ENCODE data around the gene CLTA. TPM values are rescaled to one million over a fixed set of nuclear protein-coding genes. Genes with fewer than 3 reads are reported as not detected.
A peak's percentile ranks its signal among the peaks of the same experiment; 100 is the strongest.

Gene CLTA
- total and polyA plus RNA-seq, 2 donors (not counting 1 experiment from before 2014, with no cell fraction given): 32.3 to 71.0 TPM

DNA sequence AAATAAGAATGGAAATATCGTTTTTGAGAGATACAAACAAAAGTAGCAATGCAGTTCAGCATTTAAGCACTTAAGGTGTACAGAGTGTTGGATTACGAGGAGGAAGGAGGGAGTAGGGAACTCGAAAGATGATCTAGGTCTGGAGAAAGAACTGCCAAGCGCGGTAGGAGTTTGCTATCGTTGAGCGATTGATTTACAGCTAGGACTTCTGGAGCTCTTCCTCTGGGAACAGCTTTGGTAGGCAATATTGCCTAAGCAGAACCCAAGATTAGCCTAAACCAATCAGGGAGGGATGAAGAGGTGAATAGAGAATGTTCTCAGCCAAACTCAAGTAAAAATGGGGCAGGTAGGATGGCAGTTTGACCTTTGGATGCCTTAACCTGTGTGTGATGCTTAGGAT lies 965 bp downstream of the CLTA start:
- WGBS (ENCODE audit: insufficient coverage): 5% methylated on average over 7 of the region's 7 CpGs
- Mint-ChIP-seq H3K9me3 (ENCODE audit: insufficient read depth) (no peaks in the 10 kb centered on the region), H3K4me1 (peaks cover 55% of the 10 kb centered on the region), H3K27ac (peak overlapping the region; percentile 86), H3K4me3 (peak overlapping the region; percentile 91), H3K27me3 (no peaks in the 10 kb centered on the region)
- Histone ChIP-seq H3K4me1 (ENCODE audit: control insufficient read depth in 2 of 2, insufficient read depth in 2 of 2, low read length in 2 of 2) (peaks cover 32 to 43% of the 10 kb centered on the region in 2 donors), H3K27me3 (replicated peaks in 1 of 4; ENCODE audit: control extremely low read depth in 1 of 4, control insufficient read depth in 3 of 4, insufficient read depth in 4 of 4, low read length in 3 of 4) (no peaks in the 10 kb centered on the region), H3K9ac (ENCODE audit: low read length) (peak overlapping the region; percentile 89), H3K4me3 (ENCODE audit: control extremely low read depth in 1 of 5, extremely low read depth in 1 of 5, insufficient read depth in 1 of 5, low read depth in 2 of 5, low read length in 4 of 5) (peak overlapping the region; percentile 66 to 96 (median 91)), H2AFZ (ENCODE audit: insufficient read depth, low read depth, low read length, poor library complexity, severe bottlenecking) (peak overlapping the region; percentile 83), H4K20me1 (ENCODE audit: control insufficient read depth, insufficient read depth, low read length, poor library complexity, severe bottlenecking) (peaks cover 46% of the 10 kb centered on the region), H3K79me2 (ENCODE audit: control insufficient read depth, insufficient read depth, low read length) (peaks cover 57% of the 10 kb centered on the region), H3K27ac (ENCODE audit: low read length in 2 of 2) (peak overlapping the region in 1 of 2 donors; percentile 93), H3K4me2 (replicated peaks; ENCODE audit: low read depth, low read length, poor library complexity, severe bottlenecking) (peak overlapping the region; percentile 91), H3K36me3 (replicated peaks in 1 of 2; ENCODE audit: control extremely low read depth in 1 of 2, control insufficient read depth in 1 of 2, extremely low read depth in 1 of 2, insufficient read depth in 2 of 2, low read length in 1 of 2) (peaks cover 0 to 12% of the 10 kb centered on the region in 2 experiments), H3K9me3 (ENCODE audit: control extremely low read depth in 1 of 3, control insufficient read depth in 2 of 3, insufficient read depth in 1 of 3, low read length in 2 of 3) (no peaks in the 10 kb centered on the region)
- DNase-seq (no peak), ATAC-seq (ENCODE audit: low read depth) (no peak)
- CTCF ChIA-PET: interaction anchor here (0.6 to 7.1 kb wide), 6 partner anchors 11 to 1112 kb away, joined by 3 to 44 read pairs (median 3); partner anchors contain the start of genes CCIN and FANCG
- intact Hi-C loops (cut with micrococcal nuclease): loop anchor here (2.0 to 5.0 kb wide), 6 partner anchors 55 to 459 kb away; partner anchors contain the start of genes CREB3, GLIPR2, RNF38 and TLN1
- POLR2A ChIA-PET: interaction anchor here (0.6 to 1.6 kb wide), 3 partner anchors 48 to 575 kb away, joined by 3 to 7 read pairs (median 6); partner anchors contain the start of gene GLIPR2
- TF ChIP-seq EZH2 (IDR thresholded peaks at IDR 0.05; ENCODE audit: borderline replicate concordance, insufficient read depth, low read depth, low read length, poor library complexity, severe bottlenecking): no peak
- TF ChIP-seq, protein P1, sequence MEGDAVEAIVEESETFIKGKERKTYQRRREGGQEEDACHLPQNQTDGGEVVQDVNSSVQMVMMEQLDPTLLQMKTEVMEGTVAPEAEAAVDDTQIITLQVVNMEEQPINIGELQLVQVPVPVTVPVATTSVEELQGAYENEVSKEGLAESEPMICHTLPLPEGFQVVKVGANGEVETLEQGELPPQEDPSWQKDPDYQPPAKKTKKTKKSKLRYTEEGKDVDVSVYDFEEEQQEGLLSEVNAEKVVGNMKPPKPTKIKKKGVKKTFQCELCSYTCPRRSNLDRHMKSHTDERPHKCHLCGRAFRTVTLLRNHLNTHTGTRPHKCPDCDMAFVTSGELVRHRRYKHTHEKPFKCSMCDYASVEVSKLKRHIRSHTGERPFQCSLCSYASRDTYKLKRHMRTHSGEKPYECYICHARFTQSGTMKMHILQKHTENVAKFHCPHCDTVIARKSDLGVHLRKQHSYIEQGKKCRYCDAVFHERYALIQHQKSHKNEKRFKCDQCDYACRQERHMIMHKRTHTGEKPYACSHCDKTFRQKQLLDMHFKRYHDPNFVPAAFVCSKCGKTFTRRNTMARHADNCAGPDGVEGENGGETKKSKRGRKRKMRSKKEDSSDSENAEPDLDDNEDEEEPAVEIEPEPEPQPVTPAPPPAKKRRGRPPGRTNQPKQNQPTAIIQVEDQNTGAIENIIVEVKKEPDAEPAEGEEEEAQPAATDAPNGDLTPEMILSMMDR (IDR thresholded peaks at IDR 0.05): no peak

DNA sequence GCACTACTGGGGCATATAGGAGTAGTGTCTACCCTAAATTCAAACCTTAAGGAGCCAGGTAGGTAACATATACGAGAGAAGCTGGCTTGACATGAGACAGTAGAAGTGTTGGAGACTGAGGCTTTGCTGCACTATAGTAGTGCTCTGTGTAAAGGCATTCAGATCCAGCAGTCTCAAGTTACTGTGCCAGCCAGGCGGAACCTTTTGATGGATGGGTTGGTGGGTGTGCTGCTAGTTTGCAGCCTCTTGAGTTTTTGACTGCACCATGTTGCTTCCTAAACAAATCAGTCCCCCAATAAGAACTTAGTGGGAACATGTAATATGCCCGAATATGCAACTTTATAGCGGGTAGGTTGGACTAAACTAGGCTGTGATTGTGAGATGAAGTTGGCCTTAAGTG lies 1.5 kb downstream of the CLTA start:
- peak overlapping the region in 4 of 5 experiments; percentile 90 to 96 (median 92) for H3K4me3 ChIP-seq (ENCODE audit: control extremely low read depth in 1 of 5, extremely low read depth in 1 of 5, insufficient read depth in 1 of 5, low read depth in 2 of 5, low read length in 4 of 5)
- H3K4me3 Mint-ChIP-seq: peak overlapping the region; percentile 91
- H4K20me1 ChIP-seq (ENCODE audit: control insufficient read depth, insufficient read depth, low read length, poor library complexity, severe bottlenecking): peaks cover 51% of the 10 kb centered on the region
- POLR2A ChIA-PET: interaction anchor here (0.6 kb wide), 1 partner anchor 576 kb away, joined by 3 read pairs; no protein-coding TSS in a partner anchor
- no peak overlapping the region for H2AFZ ChIP-seq (ENCODE audit: insufficient read depth, low read depth, low read length, poor library complexity, severe bottlenecking)
- CTCF ChIA-PET: interaction anchor here (0.6 to 7.1 kb wide), 4 partner anchors 24 to 1112 kb away, joined by 3 to 44 read pairs (median 4); partner anchors contain the start of genes CCIN and FANCG
- H3K27ac ChIP-seq (ENCODE audit: low read length in 2 of 2): peak overlapping the region in 1 of 2 donors; percentile 93
- peaks cover 31 to 42% of the 10 kb centered on the region in 2 donors for H3K4me1 ChIP-seq (ENCODE audit: control insufficient read depth in 2 of 2, insufficient read depth in 2 of 2, low read length in 2 of 2)
- H3K27ac Mint-ChIP-seq: no peak overlapping the region
- DNase-seq (no peak), ATAC-seq (ENCODE audit: low read depth) (no peak)
- TF ChIP-seq, protein P1 (IDR thresholded peaks at IDR 0.05): no peak
- no peak for TF ChIP-seq EZH2 (IDR thresholded peaks at IDR 0.05; ENCODE audit: borderline replicate concordance, insufficient read depth, low read depth, low read length, poor library complexity, severe bottlenecking)
- H3K4me1 Mint-ChIP-seq: peaks cover 53% of the 10 kb centered on the region
- no peaks in the 10 kb centered on the region for H3K27me3 ChIP-seq (replicated peaks in 1 of 4; ENCODE audit: control extremely low read depth in 1 of 4, control insufficient read depth in 3 of 4, insufficient read depth in 4 of 4, low read length in 3 of 4)
- intact Hi-C loops (cut with micrococcal nuclease): loop anchor here (5.0 kb wide), 3 partner anchors 280 to 460 kb away; partner anchors contain the start of genes CREB3 and TLN1
- H3K36me3 ChIP-seq (replicated peaks in 1 of 2; ENCODE audit: control extremely low read depth in 1 of 2, control insufficient read depth in 1 of 2, extremely low read depth in 1 of 2, insufficient read depth in 2 of 2, low read length in 1 of 2): peaks cover 0 to 17% of the 10 kb centered on the region in 2 experiments
- WGBS (ENCODE audit: insufficient coverage): 81% methylated on average over 3 of the region's 4 CpGs
- peak overlapping the region; percentile 91 for H3K4me2 ChIP-seq (replicated peaks; ENCODE audit: low read depth, low read length, poor library complexity, severe bottlenecking)
- peak overlapping the region; percentile 89 for H3K9ac ChIP-seq (ENCODE audit: low read length)
- H3K9me3 Mint-ChIP-seq (ENCODE audit: insufficient read depth): no peaks in the 10 kb centered on the region
- H3K79me2 ChIP-seq (ENCODE audit: control insufficient read depth, insufficient read depth, low read length): peaks cover 62% of the 10 kb centered on the region
- H3K27me3 Mint-ChIP-seq: no peaks in the 10 kb centered on the region
- no peaks in the 10 kb centered on the region for H3K9me3 ChIP-seq (ENCODE audit: control extremely low read depth in 1 of 3, control insufficient read depth in 2 of 3, insufficient read depth in 1 of 3, low read length in 2 of 3)

All from B cell (primary cell).